ENCODE data around the gene MUC6.

The MUC6 gene

DNA sequence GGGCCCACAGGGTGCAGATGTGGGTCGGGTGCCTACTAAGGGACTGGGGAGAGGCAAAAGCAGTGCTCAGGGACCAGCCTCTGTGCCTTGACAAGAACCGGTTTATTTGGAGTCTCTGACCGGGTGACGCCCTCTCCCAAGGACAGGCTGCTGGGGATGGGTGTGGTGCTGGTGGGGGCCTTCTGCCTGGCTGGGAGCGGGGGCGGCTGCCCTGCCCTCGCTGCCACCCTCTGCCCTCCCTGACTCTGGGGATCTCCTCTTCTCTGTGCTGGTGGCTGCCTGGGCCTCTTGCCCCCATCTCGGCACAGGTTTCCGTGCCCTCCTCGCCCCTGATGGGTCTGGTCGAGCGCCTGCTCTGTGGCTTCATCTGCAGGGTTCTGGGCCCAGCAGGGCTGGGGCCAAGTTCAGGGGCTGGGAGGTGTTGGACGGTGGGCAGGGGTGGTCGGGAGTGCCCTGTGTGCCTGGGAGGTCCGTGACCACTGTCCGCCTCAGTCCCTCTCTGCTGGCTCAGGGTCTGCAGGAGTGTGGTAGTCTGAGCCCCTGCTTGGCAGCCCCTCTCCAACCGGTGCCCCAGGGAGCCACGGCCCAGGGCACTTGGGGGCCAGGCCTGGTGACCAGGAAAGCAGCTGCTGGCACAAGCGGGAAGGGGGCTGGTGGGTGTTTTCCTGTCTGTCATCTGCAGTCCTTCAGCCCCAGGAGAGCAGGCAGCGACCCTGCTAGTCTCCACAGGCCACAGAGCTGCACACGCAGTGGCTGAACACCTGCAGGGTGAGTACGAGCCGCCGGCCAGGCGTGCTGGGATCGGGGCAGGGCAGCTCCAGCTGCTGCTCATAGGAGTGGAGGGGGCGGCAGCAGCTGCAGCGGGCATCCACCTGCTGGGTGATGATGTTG, 23.5 kb downstream of the MUC6 start:
- DNase-seq = no peak
- TF ChIP-seq, protein P1, sequence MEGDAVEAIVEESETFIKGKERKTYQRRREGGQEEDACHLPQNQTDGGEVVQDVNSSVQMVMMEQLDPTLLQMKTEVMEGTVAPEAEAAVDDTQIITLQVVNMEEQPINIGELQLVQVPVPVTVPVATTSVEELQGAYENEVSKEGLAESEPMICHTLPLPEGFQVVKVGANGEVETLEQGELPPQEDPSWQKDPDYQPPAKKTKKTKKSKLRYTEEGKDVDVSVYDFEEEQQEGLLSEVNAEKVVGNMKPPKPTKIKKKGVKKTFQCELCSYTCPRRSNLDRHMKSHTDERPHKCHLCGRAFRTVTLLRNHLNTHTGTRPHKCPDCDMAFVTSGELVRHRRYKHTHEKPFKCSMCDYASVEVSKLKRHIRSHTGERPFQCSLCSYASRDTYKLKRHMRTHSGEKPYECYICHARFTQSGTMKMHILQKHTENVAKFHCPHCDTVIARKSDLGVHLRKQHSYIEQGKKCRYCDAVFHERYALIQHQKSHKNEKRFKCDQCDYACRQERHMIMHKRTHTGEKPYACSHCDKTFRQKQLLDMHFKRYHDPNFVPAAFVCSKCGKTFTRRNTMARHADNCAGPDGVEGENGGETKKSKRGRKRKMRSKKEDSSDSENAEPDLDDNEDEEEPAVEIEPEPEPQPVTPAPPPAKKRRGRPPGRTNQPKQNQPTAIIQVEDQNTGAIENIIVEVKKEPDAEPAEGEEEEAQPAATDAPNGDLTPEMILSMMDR (IDR thresholded peaks at IDR 0.05) = no peak
- no peak overlapping the region for H3K4me3 Mint-ChIP-seq
- peaks cover 17% of the 10 kb centered on the region for H3K9me3 Mint-ChIP-seq
- no peak overlapping the region for H3K27ac Mint-ChIP-seq
- no peaks in the 10 kb centered on the region for H3K4me1 Mint-ChIP-seq
- peaks cover 28% of the 10 kb centered on the region for H3K36me3 Mint-ChIP-seq (ENCODE audit: low read depth)
- peaks cover 9% of the 10 kb centered on the region for H3K27me3 Mint-ChIP-seq (ENCODE audit: low read depth, poor library complexity)

- Mint-ChIP-seq H3K27me3 (ENCODE audit: low read depth, poor library complexity) (peaks cover 4% of the 10 kb centered on the region), H3K36me3 (ENCODE audit: low read depth) (peaks cover 21% of the 10 kb centered on the region), H3K9me3 (peaks cover 10% of the 10 kb centered on the region), H3K4me3 (no peak overlapping the region), H3K4me1 (no peaks in the 10 kb centered on the region), H3K27ac (no peak overlapping the region)
- DNase-seq = no peak
- TF ChIP-seq, protein P1 (IDR thresholded peaks at IDR 0.05) = no peak
Measured at GRCh38 chr11:1012291-1012690, 24.2 kb downstream of the MUC6 start.

DNA sequence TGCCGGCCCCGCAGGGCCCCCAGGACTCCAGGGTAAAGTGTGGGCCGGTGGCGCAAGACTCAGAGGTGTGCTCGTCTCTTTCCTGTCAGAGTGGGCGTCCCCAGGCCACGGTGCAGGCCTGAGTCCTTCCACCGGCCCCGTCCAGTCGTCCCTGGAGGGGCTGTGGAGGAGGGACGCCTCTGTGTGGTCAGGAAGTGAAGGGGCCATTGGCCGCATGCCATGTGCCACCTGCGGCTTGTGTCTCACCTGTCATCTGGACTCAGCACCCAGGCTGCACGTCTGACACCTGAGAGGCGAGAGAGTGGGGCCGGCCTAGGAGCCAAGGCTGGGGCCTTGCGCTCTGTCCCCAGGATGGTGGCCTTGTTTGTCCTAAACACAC, 25.2 kb downstream of the MUC6 start:
- Mint-ChIP-seq H3K9me3 (peaks cover under 1% of the 10 kb centered on the region), H3K36me3 (ENCODE audit: low read depth) (peaks cover 15% of the 10 kb centered on the region), H3K27ac (no peak overlapping the region), H3K4me3 (no peak overlapping the region), H3K27me3 (ENCODE audit: low read depth, poor library complexity) (peaks cover 4% of the 10 kb centered on the region), H3K4me1 (peaks cover 9% of the 10 kb centered on the region)
- TF ChIP-seq, protein P1 (IDR thresholded peaks at IDR 0.05) = no peak
- no peak for DNase-seq

DNA sequence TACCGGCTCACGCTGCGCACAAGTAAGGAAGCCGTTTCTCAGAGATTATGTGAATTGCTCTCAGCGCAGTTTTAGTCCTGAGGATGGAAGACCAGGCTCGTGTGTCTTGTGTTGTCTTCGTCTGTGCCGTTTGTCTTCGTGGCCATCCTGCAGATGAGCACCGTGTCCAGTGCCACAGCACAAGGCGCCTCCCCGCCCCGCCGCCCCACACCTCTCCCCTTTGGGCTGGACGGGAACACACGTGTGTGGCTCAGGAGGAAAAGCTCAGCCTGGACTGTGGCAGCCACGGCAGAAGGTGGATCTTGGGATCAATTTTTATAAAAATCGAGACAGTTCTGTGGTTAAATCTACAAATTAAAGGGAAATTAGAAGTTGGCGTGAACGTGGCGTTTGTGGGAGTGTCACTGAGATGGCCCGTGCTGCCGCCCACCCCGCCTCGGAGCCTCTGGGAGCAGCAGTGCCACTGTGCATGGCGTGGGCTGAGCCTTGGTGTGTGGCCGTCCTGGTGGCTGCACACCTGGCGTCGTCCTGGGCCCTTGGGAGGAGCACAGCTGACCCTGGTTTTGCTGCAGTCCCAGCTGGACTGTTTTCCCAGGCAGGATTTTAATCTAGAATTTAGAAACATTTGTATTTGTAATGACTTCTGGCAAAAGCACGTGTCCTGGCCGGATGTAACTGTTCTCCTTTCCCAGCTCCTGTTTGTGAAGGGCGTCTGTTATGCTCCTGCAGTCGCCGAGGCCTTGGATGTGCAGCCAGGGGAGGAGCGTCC, 25.8 kb downstream of the MUC6 start:
- H3K36me3 Mint-ChIP-seq (ENCODE audit: low read depth) = peaks cover 15% of the 10 kb centered on the region
- no peak for DNase-seq
- H3K9me3 Mint-ChIP-seq = no peaks in the 10 kb centered on the region
- H3K27me3 Mint-ChIP-seq (ENCODE audit: low read depth, poor library complexity) = peaks cover 2% of the 10 kb centered on the region
- TF ChIP-seq, protein P1 (IDR thresholded peaks at IDR 0.05) = no peak
- peak overlapping the region; percentile 22 for H3K27ac Mint-ChIP-seq
- H3K4me3 Mint-ChIP-seq = no peak overlapping the region
- peaks cover 15% of the 10 kb centered on the region for H3K4me1 Mint-ChIP-seq

DNA sequence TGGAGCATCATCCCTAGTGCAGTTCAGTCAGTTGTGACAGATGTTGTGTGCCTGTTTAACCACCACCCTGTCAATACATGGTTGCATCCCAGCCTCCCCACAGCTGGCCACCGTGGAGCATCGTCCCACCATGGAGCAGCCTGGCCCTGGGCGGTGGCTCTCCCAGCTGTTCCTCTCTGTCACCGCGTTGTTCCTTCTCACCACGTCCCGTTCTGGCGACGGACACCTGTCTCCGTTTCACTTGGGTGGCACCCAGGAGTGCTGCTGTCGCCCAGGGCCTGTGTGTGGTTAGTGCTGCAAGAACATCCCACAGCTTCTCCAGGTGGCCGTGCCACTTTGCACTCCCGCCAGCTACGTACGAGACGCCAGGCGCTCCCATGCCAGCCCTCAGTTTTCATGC, 26.5 kb downstream of the MUC6 start:
- no peak overlapping the region for H3K4me3 Mint-ChIP-seq
- H3K27me3 Mint-ChIP-seq (ENCODE audit: low read depth, poor library complexity) = no peaks in the 10 kb centered on the region
- H3K4me1 Mint-ChIP-seq = peaks cover 22% of the 10 kb centered on the region
- TF ChIP-seq, protein P1 (IDR thresholded peaks at IDR 0.05) = no peak
- no peaks in the 10 kb centered on the region for H3K9me3 Mint-ChIP-seq
- H3K27ac Mint-ChIP-seq = no peak overlapping the region
- H3K36me3 Mint-ChIP-seq (ENCODE audit: low read depth) = peaks cover 15% of the 10 kb centered on the region
- DNase-seq = no peak
